GM23338 (cell line): ENCODE data around the gene ANKS1B. TPM values are rescaled to one million over a fixed set of nuclear protein-coding genes. Genes with fewer than 3 reads are reported as not detected.

Experiments
- ATAC-seq: fragments of 200-7000 bp; cut with Tn5 transposase; 3 replicates; pipeline ENCODE4 v1.9.1; 2020
- DNase-seq: peaks from one replicate; pipeline ENCODE4 v3.0.0-alpha.2; 2015; ENCODE audit warnings: low spot score
- H2AFZ ChIP-seq: fragments of 200-600 bp; sonication (generic); 2 replicates; pipeline ENCODE4 v1.8.0; 2016; ENCODE audit warnings: antibody characterized with exemption, mild to moderate bottlenecking, moderate library complexity
- H3F3A ChIP-seq: fragments of 200-600 bp; sonication (generic); replicated peaks from 2 replicates; pipeline ENCODE4 v1.8.0; 2017; ENCODE audit warnings: antibody characterized with exemption, mixed run types, low read depth
- H3K27ac ChIP-seq: fragments of 200-600 bp; sonication (generic); 2 replicates; pipeline ENCODE4 v1.6.1; 2016; ENCODE audit warnings: low read depth
- H3K27me3 ChIP-seq: fragments of 200-600 bp; sonication (generic); 2 replicates; pipeline ENCODE4 v1.8.0; 2016; ENCODE audit warnings: mild to moderate bottlenecking, mixed run types, moderate library complexity; ENCODE audit not compliant: insufficient read depth
- H3K36me3 ChIP-seq: fragments of 200-600 bp; sonication (generic); 2 replicates; pipeline ENCODE4 v1.8.0; 2016; ENCODE audit warnings: mild to moderate bottlenecking; ENCODE audit not compliant: insufficient read depth
- H3K4me1 ChIP-seq: fragments of 200-600 bp; sonication (generic); 2 replicates; pipeline ENCODE4 v1.8.0; 2016; ENCODE audit warnings: mild to moderate bottlenecking, moderate library complexity; ENCODE audit not compliant: insufficient read depth
- H3K4me2 ChIP-seq: fragments of 200-600 bp; sonication (generic); 2 replicates; pipeline ENCODE4 v1.7.1; 2017; ENCODE audit warnings: mixed run types
- H3K4me3 ChIP-seq: fragments of 200-600 bp; sonication (generic); 2 replicates; pipeline ENCODE4 v1.6.1; 2016; ENCODE audit warnings: mixed run types
- H3K79me2 ChIP-seq: fragments of 200-600 bp; sonication (generic); replicated peaks from 2 replicates; pipeline ENCODE4 v1.8.0; 2017; ENCODE audit warnings: mild to moderate bottlenecking; ENCODE audit not compliant: insufficient read depth
- H3K9me2 ChIP-seq: fragments of 200-600 bp; sonication (generic); 2 replicates; pipeline ENCODE4 v1.8.0; 2017; ENCODE audit not compliant: insufficient read depth
- H4K20me1 ChIP-seq: fragments of 200-600 bp; sonication (generic); replicated peaks from 2 replicates; pipeline ENCODE4 v1.8.0; 2017; ENCODE audit warnings: mild to moderate bottlenecking; ENCODE audit not compliant: insufficient read depth
- H3K27ac Mint-ChIP-seq: 2 replicates; pipeline ENCODE4 v1.8.0; 2020; ENCODE audit warnings: inconsistent platforms, mild to moderate bottlenecking, moderate library complexity, mixed read lengths
- H3K27me3 Mint-ChIP-seq: 3 replicates; pipeline ENCODE4 v1.8.0; 2022; ENCODE audit warnings: low read depth, mild to moderate bottlenecking, moderate library complexity, mixed read lengths, inconsistent platforms; ENCODE audit not compliant: insufficient read depth, poor library complexity
- H3K36me3 Mint-ChIP-seq: 3 replicates; pipeline ENCODE4 v1.8.0; 2021; ENCODE audit warnings: low read depth, mild to moderate bottlenecking, inconsistent platforms, moderate library complexity, mixed read lengths
- H3K4me1 Mint-ChIP-seq: 3 replicates; pipeline ENCODE4 v1.8.0; 2020; ENCODE audit warnings: mild to moderate bottlenecking, inconsistent platforms, mixed read lengths
- H3K4me3 Mint-ChIP-seq: 3 replicates; pipeline ENCODE4 v1.8.0; 2021; ENCODE audit warnings: moderate library complexity, mild to moderate bottlenecking, inconsistent platforms, mixed read lengths
- H3K9me3 Mint-ChIP-seq: 3 replicates; pipeline ENCODE4 v1.8.0; 2020; ENCODE audit warnings: moderate library complexity, mild to moderate bottlenecking, inconsistent platforms, mixed read lengths
- CREB1 ChIP-seq: fragments of 250-450 bp; sonication (Bioruptor Pico); IDR thresholded peaks from 2 replicates; pipeline ENCODE4 v1.5.0; 2020; ENCODE audit warnings: low read depth, mild to moderate bottlenecking, moderate library complexity
- CTCF ChIP-seq, 2 experiments: fragments of 200-600 bp in 1 of 2; sonication (generic) in 1 of 2; conservative IDR thresholded peaks; 2 replicates each; pipeline versions ENCODE4 v1.5.1 to v1.6.1; 2016 to 2017; ENCODE audit warnings: antibody characterized with exemption in 2 of 2, low read depth in 2 of 2, mild to moderate bottlenecking in 2 of 2, moderate library complexity in 1 of 2
- ETS1 ChIP-seq: IDR thresholded peaks from 2 replicates; pipeline ENCODE4 v1.6.1; 2016; ENCODE audit warnings: antibody characterized with exemption
- EZH2phosphoT487 ChIP-seq: fragments of 200-600 bp; sonication (generic); IDR thresholded peaks from one replicate; pipeline ENCODE4 v1.8.1; 2018; ENCODE audit warnings: antibody characterized with exemption; ENCODE audit not compliant: unreplicated experiment
- JUNB ChIP-seq: IDR thresholded peaks from one replicate; pipeline ENCODE4 v1.6.1; 2016; ENCODE audit warnings: antibody characterized with exemption; ENCODE audit not compliant: unreplicated experiment
- NANOG ChIP-seq: IDR thresholded peaks from 2 replicates; pipeline ENCODE4 v1.6.1; 2016; ENCODE audit warnings: antibody characterized with exemption, borderline replicate concordance
- POLR2AphosphoS5 ChIP-seq: IDR thresholded peaks from 2 replicates; pipeline ENCODE4 v1.6.1; 2016; ENCODE audit warnings: antibody characterized with exemption, low read depth
- STAT1 ChIP-seq: IDR thresholded peaks from one replicate; pipeline ENCODE4 v1.6.1; 2016; ENCODE audit warnings: antibody characterized with exemption; ENCODE audit not compliant: unreplicated experiment
- ZNF114 ChIP-seq: fragments of 250-450 bp; sonication (Bioruptor Pico); IDR thresholded peaks from 2 replicates; pipeline ENCODE4 v1.5.0; 2020; ENCODE audit warnings: mild to moderate bottlenecking, moderate library complexity
- ZNF331 ChIP-seq: fragments of 250-450 bp; sonication (Bioruptor Pico); IDR thresholded peaks from 2 replicates; pipeline ENCODE4 v1.5.0; 2020; ENCODE audit warnings: low read depth, mild to moderate bottlenecking, moderate library complexity
- ZNF462 ChIP-seq: fragments of 250-450 bp; sonication (Bioruptor Pico); IDR thresholded peaks from 2 replicates; pipeline ENCODE4 v1.5.0; 2020; ENCODE audit warnings: mild to moderate bottlenecking, moderate library complexity
- polyA plus RNA-seq: library from polyadenylated mRNA; unstranded; fragments of >200 nt; fragmentation: Nextera tagmentation; extraction: Ambion mirVana; gene quantifications from 2 replicates; pipeline ENCODE4 v1.2.1, GENCODE V29; 2016
- total RNA-seq: library from RNA; depleted of rRNA; stranded (reverse); fragments of >200 nt; shearing (Covaris generic); gene quantifications from 2 replicates; pipeline ENCODE4 v1.2.3, GENCODE V29; 2014
- TF ChIP-seq, protein P1 (sequence below): IDR thresholded peaks from one replicate; pipeline ENCODE4 v1.6.1; 2018; ENCODE audit warnings: antibody characterized with exemption; ENCODE audit not compliant: unreplicated experiment

The ANKS1B gene
- total and polyA plus RNA-seq, 2 experiments from 2014 or later = 4.3 to 5.8 TPM

- H3K27me3 ChIP-seq = no peaks in the 10 kb centered on the region
- no peak for DNase-seq
- Mint-ChIP-seq H3K36me3 (no peaks in the 10 kb centered on the region), H3K9me3 (no peaks in the 10 kb centered on the region), H3K27ac (no peak overlapping the region), H3K27me3 (no peaks in the 10 kb centered on the region), H3K4me3 (no peak overlapping the region), H3K4me1 (peaks cover 2% of the 10 kb centered on the region; the same call in 1 of the 3 replicates)
- H3K4me1 ChIP-seq = no peaks in the 10 kb centered on the region
- H3K4me2 ChIP-seq = no peak overlapping the region
- H3K4me3 ChIP-seq = no peak overlapping the region
- H3K36me3 ChIP-seq = no peaks in the 10 kb centered on the region
- H2AFZ ChIP-seq = no peak overlapping the region
- H3K79me2 ChIP-seq = no peaks in the 10 kb centered on the region
- H3F3A ChIP-seq = no peaks in the 10 kb centered on the region
- TF ChIP-seq ZNF462 (CRISPR knock-in tag) (no peak), CREB1 (CRISPR knock-in tag) (no peak), EZH2phosphoT487 (no peak), POLR2AphosphoS5 (no peak), NANOG (no peak), ZNF114 (CRISPR knock-in tag) (no peak), JUNB (no peak), CTCF (conservative IDR thresholded peaks at IDR 0.05; ENCODE audit: low read depth in 2 of 2) (no peak), ETS1 (no peak), STAT1 (no peak), ZNF331 (CRISPR knock-in tag) (no peak)
- TF ChIP-seq, protein P1, sequence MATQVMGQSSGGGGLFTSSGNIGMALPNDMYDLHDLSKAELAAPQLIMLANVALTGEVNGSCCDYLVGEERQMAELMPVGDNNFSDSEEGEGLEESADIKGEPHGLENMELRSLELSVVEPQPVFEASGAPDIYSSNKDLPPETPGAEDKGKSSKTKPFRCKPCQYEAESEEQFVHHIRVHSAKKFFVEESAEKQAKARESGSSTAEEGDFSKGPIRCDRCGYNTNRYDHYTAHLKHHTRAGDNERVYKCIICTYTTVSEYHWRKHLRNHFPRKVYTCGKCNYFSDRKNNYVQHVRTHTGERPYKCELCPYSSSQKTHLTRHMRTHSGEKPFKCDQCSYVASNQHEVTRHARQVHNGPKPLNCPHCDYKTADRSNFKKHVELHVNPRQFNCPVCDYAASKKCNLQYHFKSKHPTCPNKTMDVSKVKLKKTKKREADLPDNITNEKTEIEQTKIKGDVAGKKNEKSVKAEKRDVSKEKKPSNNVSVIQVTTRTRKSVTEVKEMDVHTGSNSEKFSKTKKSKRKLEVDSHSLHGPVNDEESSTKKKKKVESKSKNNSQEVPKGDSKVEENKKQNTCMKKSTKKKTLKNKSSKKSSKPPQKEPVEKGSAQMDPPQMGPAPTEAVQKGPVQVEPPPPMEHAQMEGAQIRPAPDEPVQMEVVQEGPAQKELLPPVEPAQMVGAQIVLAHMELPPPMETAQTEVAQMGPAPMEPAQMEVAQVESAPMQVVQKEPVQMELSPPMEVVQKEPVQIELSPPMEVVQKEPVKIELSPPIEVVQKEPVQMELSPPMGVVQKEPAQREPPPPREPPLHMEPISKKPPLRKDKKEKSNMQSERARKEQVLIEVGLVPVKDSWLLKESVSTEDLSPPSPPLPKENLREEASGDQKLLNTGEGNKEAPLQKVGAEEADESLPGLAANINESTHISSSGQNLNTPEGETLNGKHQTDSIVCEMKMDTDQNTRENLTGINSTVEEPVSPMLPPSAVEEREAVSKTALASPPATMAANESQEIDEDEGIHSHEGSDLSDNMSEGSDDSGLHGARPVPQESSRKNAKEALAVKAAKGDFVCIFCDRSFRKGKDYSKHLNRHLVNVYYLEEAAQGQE = no peak
- ATAC-seq = no peak
- H4K20me1 ChIP-seq = no peaks in the 10 kb centered on the region
- H3K9me2 ChIP-seq = no peaks in the 10 kb centered on the region
- no peak overlapping the region for H3K27ac ChIP-seq
These were observed 1193.3 kb downstream of the ANKS1B start for GRCh38 chr12:98791406-98791805.
